Middle frontal gyrus (tissue), 1 donor: ENCODE data around the gene ASCC1.
"Not testable (repeated sequence)": the region's sequence is repeated elsewhere in the genome, so short reads cannot be mapped to it uniquely, and the experiment has no call there.

Experiments used
- DNase-seq: peaks from one replicate; pipeline ENCODE4 v3.0.0-alpha.2; 2015; ENCODE audit warnings: low spot score; ENCODE audit errors: extremely low spot score

ASCC1 gene

DNA sequence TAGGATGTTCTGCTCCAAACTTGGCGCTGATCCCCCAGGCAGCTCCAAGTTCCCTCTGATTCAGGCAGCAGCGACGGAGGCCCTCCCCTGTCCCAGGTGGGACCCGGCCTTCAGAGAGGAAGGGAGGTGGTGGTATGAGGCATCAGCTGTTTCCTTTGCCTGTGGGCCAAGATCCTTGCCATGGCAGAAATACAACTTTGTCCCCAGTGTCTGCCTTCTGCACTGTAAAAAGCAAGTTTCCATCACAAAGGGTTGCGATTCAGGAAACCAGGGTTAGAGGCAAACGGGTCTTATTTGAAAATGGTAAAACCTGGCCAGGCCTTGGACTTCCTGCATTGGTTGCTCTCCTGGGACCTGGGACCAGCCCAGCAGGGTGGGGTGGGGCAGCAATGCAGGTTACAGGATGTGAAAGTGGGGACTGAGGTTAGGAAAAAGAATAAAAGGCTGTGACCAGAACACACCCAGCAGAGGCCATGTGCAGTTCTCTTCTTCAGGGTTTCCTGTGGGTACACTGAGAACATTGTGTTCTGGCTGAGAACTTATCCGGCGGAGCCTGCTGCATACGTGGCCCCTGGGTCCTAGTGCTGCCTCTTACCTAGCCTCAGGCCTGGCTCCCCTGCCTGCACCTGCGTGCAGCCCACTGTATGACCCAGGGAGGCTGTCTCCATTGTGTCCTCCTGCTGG is 32.5 kb upstream of the ASCC1 start:
- no peak for DNase-seq

DNA sequence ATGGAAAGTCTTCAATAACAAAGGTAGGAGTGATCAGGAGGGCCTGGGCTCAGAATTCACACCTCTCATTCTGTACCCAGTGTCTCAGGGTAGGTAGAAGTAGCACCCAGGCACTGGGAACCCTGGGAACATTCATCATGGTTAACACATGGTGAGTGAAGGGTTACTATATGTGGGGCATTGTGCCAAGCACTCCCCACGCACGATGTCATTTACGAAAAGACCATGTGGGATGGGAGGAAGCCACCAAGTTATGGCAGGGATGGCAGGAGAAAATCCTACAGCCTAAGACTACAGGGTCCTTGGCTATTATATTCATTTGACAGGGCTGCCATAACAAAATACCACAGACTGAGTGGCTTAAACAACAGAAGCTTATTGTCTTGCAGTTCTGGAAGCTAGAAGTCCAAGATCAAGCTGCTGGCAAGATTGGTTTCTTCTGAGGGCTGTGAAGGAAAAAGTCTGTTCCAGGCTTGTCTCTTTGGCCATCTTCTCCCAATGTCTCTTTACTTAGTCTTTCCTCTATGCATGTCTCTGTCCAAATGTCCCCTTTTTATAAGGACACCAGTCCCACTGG is 30.0 kb upstream of the ASCC1 start:
- no peak for DNase-seq

DNA sequence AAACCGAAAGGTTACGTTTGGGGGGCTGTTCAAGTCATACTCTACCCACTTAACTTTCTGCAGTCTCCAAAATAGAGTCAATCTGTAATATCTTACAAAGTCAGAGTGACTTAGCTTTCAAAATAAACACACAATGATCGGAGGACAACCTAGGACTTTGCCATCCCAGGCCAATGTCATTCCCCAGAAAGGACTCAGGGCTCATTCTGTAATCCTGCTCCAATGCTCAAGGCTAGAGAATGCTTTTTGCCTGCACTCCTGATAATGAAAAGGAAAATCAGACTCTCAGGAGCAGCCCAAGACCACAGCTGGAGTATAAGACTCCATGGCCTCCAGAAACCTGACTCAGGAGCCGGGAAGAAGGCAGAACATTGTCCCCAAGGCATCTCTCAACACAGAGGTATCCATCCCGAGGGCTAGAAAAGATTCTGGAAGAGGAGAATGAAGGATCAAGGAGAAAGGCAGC is 28.5 kb upstream of the ASCC1 start:
- no peak for DNase-seq

DNA sequence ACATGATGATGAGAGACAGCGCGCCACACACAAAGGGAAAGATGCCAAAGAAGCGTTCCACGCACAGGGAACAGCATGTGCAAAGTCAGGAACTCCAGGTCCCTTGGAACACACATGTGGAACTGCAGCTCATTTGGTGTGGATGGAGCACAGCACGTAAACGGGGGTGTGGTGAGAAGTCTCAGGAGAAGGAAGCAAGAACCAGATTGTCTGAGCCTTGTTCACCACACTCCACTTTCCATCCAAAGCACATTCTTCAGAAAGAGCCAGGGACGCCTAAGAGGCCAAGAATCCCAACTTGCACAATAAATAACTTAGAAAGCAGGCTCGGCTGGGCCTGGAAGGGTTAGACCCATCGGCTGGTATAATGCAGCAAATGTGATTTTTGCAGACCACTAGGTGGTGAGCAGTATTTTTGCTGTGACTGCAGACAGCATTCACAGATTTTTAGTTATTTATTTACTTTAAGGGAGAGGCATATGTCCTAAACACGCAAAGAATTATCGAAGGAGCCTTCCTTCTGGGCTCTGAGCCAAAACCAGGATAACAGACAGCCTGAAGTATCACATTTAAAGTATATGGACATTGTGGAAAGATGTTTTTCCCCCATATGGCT is 27.9 kb upstream of the ASCC1 start:
- DNase-seq = no peak

DNA sequence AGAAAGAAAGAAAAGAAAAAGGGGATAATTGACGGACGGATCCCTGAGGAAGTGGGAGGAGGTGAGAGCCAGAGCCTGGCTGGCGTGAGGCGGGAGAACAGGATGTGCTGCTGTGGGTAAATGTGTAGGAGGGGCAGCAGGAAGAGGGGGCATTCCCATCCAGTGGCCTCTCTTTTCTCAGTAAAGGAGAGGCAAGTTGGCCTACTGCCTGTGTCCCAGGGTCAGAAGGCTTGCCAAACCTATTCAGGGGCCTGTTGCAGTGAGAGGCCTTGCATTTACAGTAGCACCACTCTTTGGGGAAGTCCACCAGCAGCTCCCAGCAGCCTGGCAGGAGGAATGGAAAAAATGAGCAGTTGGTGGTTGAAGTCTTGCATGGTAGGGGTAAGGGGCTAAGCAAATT is 26.6 kb upstream of the ASCC1 start:
- DNase-seq = no peak

DNA sequence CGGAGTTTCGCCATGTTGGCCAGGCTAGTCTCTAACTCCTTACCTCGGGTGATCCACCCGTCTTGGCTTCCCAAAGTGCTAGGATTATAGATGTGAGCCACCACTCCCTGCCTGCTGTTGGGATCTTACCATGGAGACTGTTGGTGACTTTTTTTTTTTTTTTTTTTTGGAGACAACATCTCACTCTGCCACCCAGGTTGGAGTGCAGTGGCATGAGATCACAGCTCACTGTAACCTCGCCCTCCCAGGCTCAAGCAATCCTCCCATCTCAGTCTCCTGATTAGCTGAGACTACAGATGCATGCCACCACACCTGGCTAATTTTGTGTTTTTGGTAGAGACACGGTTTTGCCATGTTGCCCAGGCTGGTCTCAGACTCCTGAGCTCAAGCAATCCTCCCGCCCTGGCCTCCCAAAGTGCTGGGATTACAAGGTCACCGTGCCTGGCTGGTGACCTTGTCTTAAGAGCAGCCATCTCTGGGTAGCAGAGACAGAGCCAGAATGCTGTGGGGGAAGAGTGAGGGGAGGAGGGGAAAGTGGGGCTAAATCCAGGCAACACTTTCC is 25.7 kb upstream of the ASCC1 start:
- DNase-seq = no peak

DNA sequence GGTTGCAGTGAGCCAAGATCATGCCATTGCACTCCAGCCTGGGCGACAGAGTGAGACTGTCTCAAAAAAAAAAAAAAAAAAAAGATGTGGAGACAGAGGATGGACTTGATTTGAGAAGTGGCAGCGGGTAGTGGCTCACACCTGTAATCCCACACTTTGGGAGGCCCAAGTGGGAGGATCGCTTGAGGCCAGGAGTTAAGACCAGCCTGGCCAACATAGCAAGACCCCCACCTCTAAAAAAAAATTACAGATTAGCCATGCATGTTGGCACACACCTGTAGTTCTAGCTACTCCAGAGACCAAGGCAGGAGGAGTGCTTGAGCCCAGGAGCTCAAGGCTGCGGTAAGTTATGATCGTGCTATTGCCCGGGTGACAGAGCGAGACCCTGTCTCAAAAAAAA is 24.3 kb upstream of the ASCC1 start:
- DNase-seq = no peak

DNA sequence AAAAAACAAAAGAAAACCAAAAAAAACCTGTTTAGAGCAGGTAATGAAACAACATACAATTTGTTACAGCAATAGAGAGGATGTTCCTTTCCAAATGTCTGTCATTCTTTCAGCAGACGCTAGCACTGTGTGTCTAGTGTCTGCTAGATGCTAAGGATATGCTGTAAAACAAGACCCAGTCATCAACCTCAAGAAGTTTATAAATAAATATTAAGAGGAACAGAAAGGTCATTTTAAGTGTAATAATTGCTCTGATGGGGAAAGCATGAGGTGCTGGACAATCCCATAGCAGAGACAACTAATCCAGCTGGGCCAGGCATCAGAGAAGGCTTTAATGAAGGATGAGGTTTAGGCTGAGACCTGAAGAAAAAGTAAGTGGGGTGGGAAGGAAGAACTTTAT is 23.3 kb upstream of the ASCC1 start:
- DNase-seq = no peak

DNA sequence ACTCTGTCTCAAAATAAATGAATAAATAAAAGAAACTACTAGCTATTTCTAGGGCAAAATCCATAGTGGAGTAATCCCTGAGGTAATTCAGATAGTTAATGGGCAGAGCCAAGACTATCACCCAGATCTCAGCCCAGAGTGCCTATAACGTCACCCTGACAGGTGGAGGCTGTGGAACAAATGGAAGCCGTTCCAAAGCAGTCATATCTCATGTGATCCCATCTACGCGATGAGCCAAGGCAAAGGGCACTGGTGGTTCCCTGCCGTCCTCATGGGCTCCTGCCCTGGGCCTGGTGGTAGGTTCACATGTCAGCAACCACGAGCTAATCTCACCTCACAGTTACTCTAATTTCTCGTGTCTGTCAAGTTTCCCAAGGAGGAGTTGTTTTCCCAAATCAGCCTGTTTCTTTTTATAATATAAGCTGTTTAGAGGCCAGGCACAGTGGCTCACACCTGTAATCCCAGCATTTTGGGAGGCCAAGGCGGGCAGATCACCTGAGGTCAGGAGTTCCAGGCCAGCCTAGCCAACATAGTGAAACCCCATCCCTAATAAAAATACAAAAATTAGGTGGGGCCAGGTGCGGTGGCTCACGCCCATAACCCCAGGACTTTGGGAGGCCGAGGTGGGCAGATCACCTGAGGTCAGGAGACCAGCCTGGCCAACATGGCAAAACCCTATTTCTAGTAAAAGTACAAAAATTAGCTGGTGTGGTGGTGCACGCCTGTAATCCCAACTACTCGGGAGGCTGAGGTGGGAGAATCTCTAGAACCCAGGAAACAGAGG is 22.5 kb upstream of the ASCC1 start:
- DNase-seq = no peak

DNA sequence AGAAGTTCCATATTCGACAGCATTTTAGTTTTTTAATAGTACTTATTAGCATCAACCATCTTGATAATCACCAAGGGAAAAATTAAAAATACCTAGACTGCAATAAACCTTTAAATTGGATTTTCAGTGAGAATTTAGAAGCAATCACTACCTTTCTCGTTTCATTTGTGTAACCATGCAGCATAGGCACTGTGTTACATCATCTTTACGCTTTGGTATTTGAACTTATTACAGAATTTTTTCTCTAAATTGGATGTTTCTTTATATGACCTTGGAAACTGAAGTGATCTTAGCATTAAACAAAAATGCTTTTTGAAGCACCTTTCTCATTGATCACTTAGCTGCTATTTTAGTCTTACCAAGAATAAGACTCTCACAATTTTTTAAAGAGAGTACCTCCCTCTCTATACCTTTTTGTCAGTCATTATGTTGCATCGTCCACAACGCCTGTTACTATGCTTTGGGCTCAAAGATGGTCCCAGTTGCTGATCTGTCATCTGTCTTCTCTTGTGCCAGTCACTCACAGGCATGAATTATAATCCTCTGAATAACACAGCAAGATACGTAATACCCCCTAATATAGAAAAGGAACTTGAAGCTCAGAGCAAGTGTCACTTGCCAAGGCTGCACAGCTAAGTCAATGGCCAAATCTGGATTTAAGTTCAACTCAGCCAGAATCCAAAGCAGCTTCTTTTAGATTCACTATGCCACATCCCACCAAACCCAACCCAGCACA is 19.6 kb upstream of the ASCC1 start:
- no peak for DNase-seq

DNA sequence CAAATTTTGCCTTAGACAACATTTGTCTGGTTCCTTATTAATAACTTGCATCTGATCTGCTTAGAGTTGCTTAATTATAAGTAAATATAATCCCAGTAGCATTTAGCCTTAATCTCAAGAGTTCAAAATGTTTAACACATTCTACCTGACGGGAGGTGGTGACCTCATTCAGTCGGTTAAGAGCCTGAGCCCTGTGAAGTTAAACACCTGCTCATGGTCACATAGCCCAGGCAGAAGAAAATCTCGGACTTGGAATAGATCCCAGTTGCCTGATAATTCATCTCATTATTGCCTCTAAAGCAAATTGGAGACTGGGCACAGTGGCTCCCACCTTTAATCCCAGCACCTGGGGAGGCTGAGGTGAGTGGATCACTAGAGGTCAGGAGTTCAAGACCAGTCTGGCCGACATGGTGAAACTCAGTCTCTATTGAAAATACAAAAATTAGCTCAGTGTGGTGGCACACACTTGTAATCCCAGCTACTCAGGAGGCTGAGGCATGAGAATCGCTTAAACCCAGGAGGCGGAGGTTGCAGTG is 18.6 kb upstream of the ASCC1 start:
- no peak for DNase-seq

DNA sequence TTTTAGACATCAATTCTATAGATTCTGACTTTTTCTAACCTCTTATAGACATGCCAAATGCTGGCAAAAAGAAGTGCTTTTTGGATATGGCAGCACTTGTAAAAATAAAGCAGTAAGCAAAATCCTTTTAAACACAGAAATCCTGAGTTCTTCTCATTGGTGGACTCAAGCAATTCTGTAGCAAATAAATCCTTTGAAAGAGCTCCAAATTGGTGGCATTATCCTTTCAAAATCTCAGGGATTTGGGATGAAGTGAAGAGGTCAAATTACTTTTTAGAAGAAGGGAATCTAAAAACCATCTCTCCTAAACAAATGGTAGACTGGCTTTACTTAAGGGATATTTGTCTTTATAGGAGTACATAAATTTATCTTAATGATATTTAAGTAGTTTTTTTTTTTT is 17.5 kb upstream of the ASCC1 start:
- no peak for DNase-seq

DNA sequence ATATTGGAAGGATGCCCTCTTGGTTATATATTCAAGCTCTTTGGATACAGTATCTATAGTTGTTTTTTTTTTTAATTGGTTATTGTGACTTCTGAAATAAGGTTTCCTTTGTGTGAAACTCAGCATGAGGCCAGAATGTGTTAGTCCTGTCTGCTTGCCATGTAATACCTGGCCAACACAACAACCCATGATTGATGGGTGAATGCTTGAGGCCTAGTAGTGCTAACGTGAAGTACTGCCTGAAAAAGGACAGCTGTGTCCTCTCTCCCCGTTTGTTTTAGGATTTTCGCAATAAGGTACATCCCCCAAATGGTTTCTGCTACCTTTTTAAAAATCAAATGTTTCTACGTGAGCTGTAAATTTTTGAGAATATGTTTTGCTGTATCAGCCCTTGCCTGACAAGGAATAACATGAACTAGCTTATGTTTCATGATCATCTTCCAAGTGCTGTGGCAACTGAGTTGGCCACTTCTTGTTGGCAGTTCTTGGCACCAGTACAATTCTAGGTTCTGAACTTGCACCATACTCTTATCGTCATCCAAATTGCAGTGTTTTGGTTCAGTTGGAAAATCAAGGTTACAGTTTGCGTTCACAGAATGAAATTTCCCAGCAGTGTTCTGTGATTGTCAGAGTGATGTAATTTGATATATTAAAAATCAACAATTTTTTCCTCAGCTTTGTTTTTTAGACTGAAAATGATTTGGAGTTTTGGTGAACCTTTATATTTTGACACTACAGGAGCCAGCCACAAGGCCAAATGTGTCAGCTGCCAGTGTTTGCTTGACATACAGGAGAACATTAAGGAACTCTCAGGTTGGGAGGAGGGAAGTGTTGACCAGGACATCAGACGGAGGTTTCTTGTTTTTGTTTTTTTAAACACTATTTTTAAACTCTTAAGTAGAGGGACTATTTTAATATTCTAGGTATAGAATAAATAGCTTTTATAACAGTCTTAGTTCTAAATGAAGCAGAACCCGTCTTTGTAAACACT is 13.5 kb upstream of the ASCC1 start:
- DNase-seq = no peak

DNA sequence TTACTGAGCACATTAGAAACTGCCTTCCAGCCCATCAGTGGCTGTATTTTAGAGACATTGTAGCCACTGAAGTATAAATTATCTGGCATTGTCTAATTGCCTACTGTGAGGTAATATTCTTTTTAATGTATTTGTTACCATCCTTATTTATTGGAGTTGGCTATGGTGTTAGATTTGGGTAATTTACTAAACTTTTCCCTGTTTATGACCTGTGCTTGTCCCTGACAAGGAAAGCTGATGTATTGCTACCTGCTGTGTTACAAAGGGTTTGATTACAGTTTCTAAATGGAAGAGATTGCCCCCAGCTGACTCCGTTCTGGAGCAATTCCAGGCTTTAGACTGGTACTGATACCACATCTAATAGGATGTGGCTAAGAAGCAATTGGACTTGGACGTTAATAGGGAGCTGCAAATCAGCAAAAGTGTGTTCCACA is 12.3 kb upstream of the ASCC1 start:
- DNase-seq = no peak

DNA sequence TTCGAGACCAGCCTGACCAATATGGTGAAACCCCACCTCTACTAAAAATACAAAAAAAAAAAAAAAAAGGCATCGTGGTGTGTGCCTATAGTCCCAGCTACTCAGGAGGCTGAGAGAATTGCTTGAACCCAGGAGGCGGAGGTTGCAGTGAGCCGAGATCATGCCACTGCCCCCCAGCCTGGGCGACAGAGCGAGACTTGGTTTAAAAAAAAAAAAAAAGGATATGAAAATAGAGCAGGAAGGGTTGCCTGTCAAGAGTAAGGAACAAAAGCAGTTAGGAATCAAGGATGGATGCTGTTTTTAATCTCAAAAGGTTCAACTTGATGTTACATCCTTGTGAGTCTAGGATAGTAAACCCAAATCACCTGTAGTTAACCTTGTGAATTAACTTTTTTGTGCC is 11.8 kb upstream of the ASCC1 start:
- no peak for DNase-seq

DNA sequence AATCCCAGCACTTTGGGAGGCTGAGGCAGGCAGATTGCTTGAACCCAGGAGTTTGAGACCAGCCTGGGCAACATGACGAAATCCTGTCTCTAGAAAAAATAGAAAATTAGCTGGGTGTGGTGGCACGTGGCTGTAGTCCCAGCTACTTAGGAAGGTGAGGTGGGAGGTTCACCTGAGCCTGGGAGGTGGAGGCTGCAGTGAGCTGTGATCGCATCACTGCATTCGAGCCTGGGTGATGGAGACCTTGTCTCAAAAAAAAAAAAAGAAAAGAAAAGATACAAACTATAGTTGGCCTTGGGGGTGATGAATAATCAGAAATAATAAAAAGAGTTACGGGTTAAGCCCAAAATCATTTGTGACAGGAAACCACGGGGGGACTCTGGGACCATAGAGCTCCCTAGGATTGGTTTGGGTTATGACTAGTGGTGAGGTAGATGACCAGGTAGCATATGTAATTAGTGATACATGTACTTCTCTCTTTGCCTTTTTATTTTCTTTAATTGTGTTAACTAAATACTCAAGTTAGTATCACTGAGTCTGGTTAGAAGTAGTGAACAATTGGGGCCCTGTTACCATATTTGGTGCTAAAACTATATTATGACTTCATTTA is 10.4 kb upstream of the ASCC1 start:
- DNase-seq = no peak

DNA sequence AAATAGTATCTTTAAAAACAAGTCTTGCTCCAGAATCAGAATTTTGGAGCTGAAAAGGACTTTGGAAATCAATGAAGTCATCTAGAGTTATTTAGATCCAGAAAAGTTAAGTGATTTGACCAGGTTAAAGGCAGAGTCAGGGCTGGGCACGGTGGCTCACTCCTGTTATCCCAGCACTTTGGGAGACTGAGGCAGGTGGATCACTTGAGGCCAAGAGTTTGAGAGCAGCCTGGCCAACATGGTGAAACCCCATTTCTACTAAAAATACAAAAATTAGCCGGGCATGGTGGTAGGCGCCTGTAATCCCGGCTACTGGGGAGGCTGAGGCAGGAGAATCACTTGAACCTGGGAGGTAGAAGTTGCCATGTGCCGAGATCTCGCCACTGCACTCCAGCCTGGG is 8.1 kb upstream of the ASCC1 start:
- not testable (repeated sequence) for DNase-seq

DNA sequence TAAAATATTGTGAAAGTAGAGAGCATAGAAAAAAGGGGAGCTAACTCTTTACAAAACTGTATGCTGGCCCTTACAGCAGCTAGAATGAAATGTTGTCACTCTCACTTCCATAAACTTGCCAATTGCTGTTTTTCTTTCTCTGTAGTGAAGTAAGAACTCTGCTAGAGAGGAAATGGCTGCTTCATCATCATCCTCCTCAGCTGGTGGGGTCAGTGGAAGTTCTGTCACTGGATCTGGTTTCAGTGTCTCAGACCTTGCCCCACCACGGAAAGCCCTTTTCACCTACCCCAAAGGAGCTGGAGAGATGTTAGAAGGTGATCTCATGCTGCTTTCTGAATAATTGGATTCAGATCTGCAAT is 7.6 kb upstream of the ASCC1 start:
- no peak for DNase-seq

DNA sequence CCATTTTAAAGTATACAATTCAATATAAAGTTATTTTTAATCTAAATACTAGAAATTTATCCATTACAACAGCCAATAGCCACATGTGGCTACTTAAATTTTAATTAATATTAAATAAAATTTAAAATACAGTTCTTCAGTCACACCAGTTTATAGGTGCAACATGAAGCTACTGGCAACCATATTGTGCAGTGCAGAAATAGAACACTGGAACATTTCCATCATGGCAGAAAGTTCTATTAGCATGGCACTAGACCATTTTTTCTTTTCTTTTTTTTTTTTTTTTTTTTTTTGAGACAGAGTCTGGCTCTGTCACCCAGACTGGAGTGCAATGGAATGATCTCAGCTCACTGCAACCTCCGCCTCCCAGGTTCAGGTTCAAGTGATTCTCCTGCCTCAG is 5.2 kb upstream of the ASCC1 start:
- no peak for DNase-seq
